ENCODE data around the gene SLC37A1. TPM values are rescaled to one million over a fixed set of nuclear protein-coding genes. Genes with fewer than 3 reads are reported as not detected.
A peak's percentile ranks its signal among the peaks of the same experiment; 100 is the strongest.

SLC37A1 gene
- total RNA-seq, 1 donor from 2014 or later = 28.9 TPM

DNA sequence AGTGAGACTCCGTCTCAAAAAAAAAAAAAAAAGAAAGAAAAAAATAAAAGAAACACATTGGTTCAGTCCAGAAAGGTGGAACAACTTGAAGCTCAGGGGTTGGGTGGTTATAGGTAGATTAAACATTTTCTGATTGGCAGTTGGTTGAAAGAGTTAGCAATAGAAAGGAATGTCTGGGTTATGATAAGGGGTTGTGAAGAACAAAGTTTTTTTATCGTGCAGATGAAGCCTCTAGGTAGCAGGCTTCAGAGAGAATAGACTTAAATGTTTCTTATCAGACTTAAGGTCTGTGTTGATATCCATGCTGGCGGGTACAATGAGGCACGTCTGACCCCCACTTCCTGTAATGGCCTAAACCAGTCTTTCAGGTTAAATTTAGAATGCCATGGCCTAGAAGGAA lies 94.8 kb downstream of the SLC37A1 start:
- no peaks in the 10 kb centered on the region for H3K36me3 ChIP-seq
- peaks cover 12% of the 10 kb centered on the region for H3K9me3 ChIP-seq
- H3K4me1 ChIP-seq = no peaks in the 10 kb centered on the region
- DNase-seq (no peak), ATAC-seq (no peak)
- intact Hi-C loops (cut with DNase I) = no loop called here
- no peak overlapping the region for H3K4me3 ChIP-seq
- H3K27me3 ChIP-seq (ENCODE audit: low read depth) = no peaks in the 10 kb centered on the region
- TF ChIP-seq, protein P1, sequence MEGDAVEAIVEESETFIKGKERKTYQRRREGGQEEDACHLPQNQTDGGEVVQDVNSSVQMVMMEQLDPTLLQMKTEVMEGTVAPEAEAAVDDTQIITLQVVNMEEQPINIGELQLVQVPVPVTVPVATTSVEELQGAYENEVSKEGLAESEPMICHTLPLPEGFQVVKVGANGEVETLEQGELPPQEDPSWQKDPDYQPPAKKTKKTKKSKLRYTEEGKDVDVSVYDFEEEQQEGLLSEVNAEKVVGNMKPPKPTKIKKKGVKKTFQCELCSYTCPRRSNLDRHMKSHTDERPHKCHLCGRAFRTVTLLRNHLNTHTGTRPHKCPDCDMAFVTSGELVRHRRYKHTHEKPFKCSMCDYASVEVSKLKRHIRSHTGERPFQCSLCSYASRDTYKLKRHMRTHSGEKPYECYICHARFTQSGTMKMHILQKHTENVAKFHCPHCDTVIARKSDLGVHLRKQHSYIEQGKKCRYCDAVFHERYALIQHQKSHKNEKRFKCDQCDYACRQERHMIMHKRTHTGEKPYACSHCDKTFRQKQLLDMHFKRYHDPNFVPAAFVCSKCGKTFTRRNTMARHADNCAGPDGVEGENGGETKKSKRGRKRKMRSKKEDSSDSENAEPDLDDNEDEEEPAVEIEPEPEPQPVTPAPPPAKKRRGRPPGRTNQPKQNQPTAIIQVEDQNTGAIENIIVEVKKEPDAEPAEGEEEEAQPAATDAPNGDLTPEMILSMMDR (IDR thresholded peaks at IDR 0.05) = no peak
- H3K27ac ChIP-seq = no peak overlapping the region

DNA sequence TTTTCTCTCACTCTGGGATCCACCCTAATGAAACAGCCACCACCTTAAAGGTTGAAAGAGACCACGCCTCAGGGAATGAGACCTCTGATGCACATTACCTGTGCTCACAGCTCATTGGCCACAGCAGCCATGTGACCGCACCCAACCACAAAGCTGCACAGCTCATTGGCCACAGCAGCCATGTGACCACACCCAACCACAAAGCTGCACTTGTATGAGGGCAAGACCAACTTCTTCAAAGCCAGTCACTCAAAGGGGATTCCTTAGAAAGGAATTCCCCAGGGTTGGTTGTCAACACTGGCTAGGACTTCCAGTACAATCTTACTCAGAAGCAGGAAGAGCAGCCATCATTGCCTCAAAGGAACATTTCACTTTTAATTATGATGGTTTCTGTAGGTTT lies 96.2 kb downstream of the SLC37A1 start:
- Histone ChIP-seq H3K4me1 (no peaks in the 10 kb centered on the region), H3K27me3 (ENCODE audit: low read depth) (no peaks in the 10 kb centered on the region), H3K4me3 (no peak overlapping the region), H3K9me3 (peaks cover 8% of the 10 kb centered on the region), H3K36me3 (no peaks in the 10 kb centered on the region), H3K27ac (no peak overlapping the region)
- no peak for ATAC-seq
- no peak for DNase-seq
- TF ChIP-seq, protein P1 (IDR thresholded peaks at IDR 0.05) = no peak
- intact Hi-C loops (cut with DNase I) = no loop called here

DNA sequence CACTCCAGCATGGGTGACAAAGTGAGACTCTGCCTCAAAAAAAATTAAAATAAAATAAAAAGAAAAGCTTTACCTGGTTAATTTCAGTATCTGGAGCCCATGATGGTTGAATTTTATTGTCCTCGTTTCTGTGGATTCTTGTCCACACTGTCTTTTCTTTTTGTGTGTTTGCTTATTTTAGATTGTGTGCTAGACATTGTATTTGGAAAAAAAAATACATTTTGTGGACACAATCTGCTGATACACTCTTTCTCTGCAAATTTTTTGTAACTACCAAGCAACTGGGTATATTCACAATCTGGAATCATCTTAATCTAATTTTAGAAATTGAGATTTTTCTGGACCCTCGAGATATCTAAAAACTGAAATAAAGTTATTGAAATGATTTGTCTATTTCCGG lies 98.2 kb downstream of the SLC37A1 start:
- no peak for DNase-seq
- no peaks in the 10 kb centered on the region for H3K36me3 ChIP-seq
- H3K9me3 ChIP-seq = no peaks in the 10 kb centered on the region
- H3K27me3 ChIP-seq (ENCODE audit: low read depth) = peaks cover under 1% of the 10 kb centered on the region
- H3K4me3 ChIP-seq = no peak overlapping the region
- H3K4me1 ChIP-seq = peaks cover 8% of the 10 kb centered on the region
- H3K27ac ChIP-seq = no peak overlapping the region
- ATAC-seq = no peak
- TF ChIP-seq, protein P1 (IDR thresholded peaks at IDR 0.05) = no peak
- intact Hi-C loops (cut with DNase I) = no loop called here

DNA sequence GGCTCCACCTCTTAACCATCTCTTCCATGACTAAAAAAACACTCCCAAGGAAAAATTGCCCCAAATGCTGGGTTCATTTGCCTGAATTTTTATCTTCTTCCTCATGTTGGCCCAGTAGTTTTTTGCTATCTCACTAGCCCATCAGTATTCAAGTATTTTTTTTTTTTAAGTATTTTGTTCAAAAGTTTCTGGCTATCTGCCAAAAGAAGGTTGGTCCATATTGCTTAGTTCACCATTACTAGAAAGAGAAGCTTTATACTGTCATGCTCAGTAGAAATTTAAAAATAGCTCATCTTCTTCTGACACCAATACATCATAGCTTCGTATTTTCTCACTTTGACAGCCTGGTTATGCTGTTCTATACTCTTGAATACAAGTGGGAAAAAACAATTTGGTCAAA lies 98.7 kb downstream of the SLC37A1 start:
- no peak for ATAC-seq
- peaks cover 8% of the 10 kb centered on the region for H3K4me1 ChIP-seq
- H3K4me3 ChIP-seq = no peak overlapping the region
- H3K27me3 ChIP-seq (ENCODE audit: low read depth) = peaks cover 6% of the 10 kb centered on the region
- H3K36me3 ChIP-seq = no peaks in the 10 kb centered on the region
- H3K27ac ChIP-seq = no peak overlapping the region
- TF ChIP-seq, protein P1 (IDR thresholded peaks at IDR 0.05) = no peak
- H3K9me3 ChIP-seq = no peaks in the 10 kb centered on the region
- intact Hi-C loops (cut with DNase I) = no loop called here
- DNase-seq = no peak

DNA sequence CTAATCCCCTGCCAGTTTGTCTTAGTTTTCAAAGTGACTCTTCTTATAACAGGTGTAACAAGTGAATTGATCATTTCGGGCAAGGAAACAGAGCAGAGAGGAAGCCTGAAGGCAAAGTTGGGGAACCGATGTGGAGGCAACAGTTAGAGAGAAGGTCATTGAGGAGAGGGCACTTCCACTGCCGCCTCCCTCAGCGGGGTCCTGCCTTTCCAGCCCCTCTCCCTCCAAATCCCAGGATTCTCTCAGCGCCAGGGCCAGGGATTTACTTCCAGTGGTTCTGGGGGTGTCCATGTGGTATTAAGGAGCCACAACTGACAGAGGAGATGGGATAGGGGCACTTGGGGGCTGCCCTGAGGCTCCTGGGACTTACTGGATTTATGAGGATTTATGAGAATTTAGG lies 100.1 kb downstream of the SLC37A1 start:
- H3K27me3 ChIP-seq (ENCODE audit: low read depth) = peaks cover 17% of the 10 kb centered on the region
- intact Hi-C loops (cut with DNase I) = no loop called here
- TF ChIP-seq, protein P1 (IDR thresholded peaks at IDR 0.05) = no peak
- DNase-seq = no peak
- H3K9me3 ChIP-seq = no peaks in the 10 kb centered on the region
- peak overlapping the region; percentile 39 for H3K4me3 ChIP-seq
- H3K36me3 ChIP-seq = no peaks in the 10 kb centered on the region
- no peak for ATAC-seq
- no peak overlapping the region for H3K27ac ChIP-seq
- peaks cover 8% of the 10 kb centered on the region for H3K4me1 ChIP-seq

DNA sequence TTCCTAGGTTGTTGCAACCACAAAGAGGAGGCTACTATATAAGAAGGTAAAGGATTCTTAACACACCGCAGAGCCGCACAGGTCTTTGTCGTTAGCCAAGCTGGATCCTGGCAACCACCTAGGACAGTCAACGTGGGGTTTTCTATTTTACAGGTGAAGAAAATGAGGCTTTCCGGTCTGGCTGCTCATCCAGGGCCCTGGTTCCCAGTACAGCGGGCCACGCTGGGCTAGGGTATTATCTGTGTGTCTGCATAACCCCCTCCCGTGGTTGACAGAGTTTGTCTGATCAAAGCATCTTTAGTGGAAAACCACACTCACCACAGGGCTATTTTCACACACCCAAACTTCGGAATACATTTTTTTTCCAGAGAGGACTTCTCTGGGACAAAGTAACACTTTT lies 100.7 kb downstream of the SLC37A1 start:
- Histone ChIP-seq H3K4me3 (peak overlapping the region; percentile 39), H3K36me3 (no peaks in the 10 kb centered on the region), H3K27ac (peak overlapping the region; percentile 71), H3K4me1 (peaks cover 8% of the 10 kb centered on the region), H3K27me3 (ENCODE audit: low read depth) (peaks cover 24% of the 10 kb centered on the region), H3K9me3 (no peaks in the 10 kb centered on the region)
- DNase-seq (no peak), ATAC-seq (peak; percentile 12 to 42)
- TF ChIP-seq, protein P1 (IDR thresholded peaks at IDR 0.05) = no peak
- intact Hi-C loops (cut with DNase I) = no loop called here
